GM21786 (cell line): ENCODE measurements around the gene AFP.
"Not testable (repeated sequence)": the region's sequence is repeated elsewhere in the genome, so short reads cannot be mapped to it uniquely, and the experiment has no call there.

Source experiments
- ATAC-seq: cut with Tn5 transposase; IDR thresholded peaks from one replicate; pipeline ENCODE4 v1.9.1; 2021; ENCODE audit not compliant: unreplicated experiment

AFP gene

DNA sequence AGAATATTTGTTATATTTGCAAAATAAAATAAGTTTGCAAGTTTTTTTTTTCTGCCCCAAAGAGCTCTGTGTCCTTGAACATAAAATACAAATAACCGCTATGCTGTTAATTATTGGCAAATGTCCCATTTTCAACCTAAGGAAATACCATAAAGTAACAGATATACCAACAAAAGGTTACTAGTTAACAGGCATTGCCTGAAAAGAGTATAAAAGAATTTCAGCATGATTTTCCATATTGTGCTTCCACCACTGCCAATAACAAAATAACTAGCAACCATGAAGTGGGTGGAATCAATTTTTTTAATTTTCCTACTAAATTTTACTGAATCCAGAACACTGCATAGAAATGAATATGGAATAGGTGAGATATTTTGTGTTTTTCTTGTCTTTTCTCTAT lies at the start of gene AFP:
TSS of gene AFP (plus strand) at position 238 of the 400 bp plus-strand sequence. CDS start at position 280, 42 bp downstream.
- no peak for ATAC-seq

DNA sequence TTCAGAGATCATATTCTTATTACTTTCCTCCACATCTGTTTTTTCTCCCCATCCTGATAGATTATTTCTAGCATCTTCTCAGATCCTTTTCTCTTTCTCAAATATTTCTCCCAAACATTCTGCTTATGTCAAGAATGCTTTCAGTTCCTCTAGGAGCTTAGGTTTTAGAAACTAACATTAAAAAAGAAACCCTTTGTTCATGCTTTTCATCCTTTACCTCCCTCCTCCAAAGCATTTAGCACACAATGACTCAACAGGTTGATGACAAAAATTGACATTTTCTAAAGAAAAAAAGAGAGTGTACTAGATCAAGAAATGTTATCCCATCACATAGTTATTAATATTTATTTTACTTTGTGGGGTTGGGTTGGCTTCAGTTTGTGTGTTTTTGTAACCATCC lies 48.5 kb upstream of the AFP start:
- ATAC-seq: no peak

DNA sequence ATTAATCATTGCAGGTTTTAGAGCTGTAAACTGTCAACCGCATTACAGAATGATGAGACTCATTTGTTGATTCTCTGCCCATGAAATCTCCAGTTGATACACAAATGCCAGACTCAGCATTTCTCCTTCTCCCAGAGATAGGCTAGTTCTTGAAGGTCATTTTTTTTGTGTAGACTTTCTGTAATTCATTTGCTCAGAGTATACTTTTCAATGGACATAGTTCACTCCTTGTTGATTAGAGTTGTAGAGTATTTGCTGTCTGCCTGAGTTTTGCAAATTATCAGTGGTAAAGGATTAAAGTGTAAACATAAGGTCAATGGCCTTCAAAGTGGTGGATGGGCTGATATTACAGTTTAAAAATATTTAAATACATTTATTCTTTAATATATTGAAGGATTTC lies 47.1 kb upstream of the AFP start:
- no peak for ATAC-seq

DNA sequence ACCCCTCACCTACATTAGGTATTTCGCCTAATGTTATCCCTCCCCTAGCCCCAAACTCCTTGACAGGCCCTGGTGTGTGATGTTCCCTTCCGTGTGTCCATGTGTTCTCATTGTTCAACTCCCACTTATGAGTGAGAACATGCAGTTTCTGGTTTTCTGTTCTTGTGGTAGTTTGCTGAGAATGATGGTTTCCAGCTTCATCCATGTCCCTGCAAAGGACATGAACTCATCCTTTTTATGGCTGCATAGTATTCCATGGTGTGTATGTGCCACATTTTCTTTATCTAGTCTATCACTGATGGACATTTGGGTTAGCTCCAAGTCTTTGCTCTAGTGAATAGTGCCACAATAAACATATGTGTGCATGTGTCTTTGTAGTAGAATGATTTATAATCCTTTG lies 46.4 kb upstream of the AFP start:
- ATAC-seq: not testable (repeated sequence)

DNA sequence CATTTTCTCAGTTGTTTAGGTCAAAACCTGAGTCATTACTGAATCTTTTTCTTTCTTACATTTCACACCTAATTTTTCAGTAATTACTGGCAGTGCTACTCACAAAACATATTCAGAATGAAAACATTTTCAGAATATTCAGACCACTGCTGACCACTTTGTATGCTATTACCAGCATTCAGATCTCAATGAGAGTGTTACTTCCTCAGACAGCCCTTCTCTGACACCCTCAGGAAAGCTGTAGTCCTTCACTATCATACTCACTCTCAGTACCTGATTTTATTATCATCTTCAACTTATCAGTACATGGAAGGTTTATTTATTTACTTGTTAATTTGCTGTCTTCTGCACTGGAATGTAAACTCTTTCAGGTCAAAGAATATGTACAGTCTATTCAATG lies 44.2 kb upstream of the AFP start:
- ATAC-seq: no peak

DNA sequence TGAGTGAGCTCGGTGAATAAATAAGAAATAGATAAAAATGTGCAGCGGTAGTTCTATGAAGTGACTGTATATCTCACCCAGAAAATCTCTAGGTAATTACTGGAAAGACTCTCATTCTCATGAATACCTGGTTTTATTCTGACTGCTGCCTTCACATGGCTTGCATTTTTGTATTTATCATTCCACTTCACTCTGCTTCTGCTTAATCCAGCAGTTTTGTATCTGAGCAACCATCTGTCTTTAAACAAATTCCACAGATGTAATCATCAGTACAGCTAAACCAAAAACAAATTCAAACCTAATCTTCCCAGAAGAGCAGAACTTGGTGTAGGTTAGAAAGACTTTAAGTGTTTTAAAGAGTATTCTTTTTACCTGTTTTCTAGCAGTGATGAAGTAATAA lies 43.1 kb upstream of the AFP start:
- no peak for ATAC-seq

DNA sequence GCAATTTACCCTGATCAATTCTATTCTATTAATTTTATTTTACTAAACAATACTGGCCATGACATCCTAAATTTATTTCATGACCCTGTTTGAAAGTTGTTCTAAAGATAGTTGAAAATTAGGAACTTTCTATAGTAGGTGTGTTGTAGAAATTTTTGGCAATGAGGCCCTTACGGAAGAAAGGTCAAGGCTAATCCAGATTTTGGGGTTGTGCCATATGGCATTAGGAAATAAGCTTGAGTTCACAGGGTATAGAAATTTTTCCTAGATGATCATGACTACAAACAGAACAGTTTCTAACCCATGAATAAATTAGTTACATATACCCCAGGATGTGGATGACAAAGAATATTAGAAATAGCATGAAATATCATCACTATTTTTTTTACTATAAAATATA lies 39.7 kb upstream of the AFP start:
- ATAC-seq: no peak

DNA sequence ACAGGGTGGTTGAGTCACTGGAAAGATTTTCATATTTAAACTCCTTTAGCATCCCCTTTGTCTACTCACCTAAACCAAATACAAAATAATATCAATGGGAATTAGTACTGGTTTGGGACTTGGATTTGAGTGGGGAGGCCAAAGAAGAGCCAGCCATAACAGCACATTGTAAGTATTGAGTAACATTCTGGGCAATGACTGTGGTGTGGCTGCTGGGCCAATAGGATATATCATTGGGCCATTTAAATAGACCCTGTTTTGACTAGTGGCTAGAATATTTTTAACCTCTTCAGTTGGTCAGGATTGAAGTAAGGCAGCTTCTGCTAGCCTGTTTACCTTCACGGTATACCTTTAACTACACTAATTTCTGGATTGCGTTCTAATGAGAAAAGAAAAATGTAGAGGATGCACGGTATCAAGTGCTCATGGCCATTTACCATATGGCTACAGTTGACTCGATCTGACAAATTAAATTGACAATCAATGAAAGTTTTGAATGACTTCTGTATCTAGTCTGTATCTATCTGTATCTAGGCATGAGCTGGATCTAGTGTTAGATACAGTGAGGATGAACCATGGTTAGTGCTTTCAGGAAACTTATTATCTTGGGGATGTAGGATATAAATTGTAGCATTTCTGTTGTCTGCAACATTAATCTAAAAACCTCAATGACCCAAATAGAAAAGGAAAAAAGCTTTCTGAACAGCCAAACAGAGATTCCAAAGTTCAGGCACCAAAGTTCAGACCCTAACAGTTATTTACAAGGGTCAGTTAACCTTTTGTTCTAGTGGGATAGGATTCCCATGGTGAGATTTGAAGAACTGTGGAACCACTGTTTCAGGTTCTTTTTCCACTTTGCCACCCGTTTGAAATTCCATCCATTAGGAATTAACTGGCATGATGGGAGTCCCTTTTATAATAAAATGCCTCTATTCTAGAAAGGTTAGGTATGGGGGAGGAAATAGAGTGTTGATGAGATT lies 38.7 kb upstream of the AFP start:
- no peak for ATAC-seq

DNA sequence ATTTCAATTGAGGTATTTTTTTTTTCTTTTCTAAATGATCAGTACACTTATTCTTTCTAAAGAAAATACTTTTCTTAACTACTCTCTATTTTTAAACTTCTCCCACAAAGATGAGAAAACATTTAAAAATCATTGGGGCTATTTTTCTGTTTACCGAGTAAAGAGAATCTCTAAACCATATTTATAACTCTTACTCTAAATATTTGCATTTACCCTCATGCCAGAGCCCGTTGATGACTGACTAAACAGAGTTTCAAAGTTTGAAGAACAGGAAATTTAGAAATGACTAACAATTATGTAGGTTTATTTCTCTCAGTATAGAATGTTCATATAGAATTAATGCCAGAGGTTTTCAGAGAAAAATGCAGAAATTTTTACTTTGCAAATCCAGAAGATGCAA lies 34.6 kb upstream of the AFP start:
- no peak for ATAC-seq

DNA sequence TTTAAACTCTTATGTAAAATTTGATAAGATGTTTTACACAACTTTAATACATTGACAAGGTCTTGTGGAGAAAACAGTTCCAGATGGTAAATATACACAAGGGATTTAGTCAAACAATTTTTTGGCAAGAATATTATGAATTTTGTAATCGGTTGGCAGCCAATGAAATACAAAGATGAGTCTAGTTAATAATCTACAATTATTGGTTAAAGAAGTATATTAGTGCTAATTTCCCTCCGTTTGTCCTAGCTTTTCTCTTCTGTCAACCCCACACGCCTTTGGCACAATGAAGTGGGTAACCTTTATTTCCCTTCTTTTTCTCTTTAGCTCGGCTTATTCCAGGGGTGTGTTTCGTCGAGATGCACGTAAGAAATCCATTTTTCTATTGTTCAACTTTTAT lies 32.0 kb upstream of the AFP start, which contains the start of gene ALB:
TSS of gene ALB (plus strand) at position 246 of the 400 bp plus-strand sequence. CDS start at position 287, 41 bp downstream.
- ATAC-seq: no peak

DNA sequence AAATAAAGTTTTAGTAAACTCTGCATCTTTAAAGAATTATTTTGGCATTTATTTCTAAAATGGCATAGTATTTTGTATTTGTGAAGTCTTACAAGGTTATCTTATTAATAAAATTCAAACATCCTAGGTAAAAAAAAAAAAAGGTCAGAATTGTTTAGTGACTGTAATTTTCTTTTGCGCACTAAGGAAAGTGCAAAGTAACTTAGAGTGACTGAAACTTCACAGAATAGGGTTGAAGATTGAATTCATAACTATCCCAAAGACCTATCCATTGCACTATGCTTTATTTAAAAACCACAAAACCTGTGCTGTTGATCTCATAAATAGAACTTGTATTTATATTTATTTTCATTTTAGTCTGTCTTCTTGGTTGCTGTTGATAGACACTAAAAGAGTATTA lies 31.6 kb upstream of the AFP start:
- ATAC-seq: no peak

DNA sequence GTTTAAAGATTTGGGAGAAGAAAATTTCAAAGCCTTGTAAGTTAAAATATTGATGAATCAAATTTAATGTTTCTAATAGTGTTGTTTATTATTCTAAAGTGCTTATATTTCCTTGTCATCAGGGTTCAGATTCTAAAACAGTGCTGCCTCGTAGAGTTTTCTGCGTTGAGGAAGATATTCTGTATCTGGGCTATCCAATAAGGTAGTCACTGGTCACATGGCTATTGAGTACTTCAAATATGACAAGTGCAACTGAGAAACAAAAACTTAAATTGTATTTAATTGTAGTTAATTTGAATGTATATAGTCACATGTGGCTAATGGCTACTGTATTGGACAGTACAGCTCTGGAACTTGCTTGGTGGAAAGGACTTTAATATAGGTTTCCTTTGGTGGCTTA lies 30.9 kb upstream of the AFP start:
- ATAC-seq: no peak

DNA sequence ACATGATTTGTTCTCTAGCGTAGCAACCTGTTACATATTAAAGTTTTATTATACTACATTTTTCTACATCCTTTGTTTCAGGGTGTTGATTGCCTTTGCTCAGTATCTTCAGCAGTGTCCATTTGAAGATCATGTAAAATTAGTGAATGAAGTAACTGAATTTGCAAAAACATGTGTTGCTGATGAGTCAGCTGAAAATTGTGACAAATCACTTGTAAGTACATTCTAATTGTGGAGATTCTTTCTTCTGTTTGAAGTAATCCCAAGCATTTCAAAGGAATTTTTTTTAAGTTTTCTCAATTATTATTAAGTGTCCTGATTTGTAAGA lies 29.5 kb upstream of the AFP start:
- no peak for ATAC-seq

DNA sequence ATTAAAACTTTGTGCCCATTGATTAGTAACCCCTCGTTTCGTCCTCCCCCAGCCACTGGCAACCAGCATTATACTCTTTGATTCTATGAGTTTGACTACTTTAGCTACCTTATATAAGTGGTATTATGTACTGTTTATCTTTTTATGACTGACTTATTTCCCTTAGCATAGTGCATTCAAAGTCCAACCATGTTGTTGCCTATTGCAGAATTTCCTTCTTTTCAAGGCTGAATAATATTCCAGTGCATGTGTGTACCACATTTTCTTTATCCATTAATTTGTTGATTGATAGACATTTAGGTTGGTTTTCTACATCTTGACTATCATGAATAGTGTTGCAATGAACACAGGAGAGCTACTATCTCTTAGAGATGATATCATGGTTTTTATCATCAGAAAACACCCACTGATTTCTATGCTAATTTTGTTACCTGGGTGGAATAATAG lies 28.8 kb upstream of the AFP start:
- no peak for ATAC-seq

DNA sequence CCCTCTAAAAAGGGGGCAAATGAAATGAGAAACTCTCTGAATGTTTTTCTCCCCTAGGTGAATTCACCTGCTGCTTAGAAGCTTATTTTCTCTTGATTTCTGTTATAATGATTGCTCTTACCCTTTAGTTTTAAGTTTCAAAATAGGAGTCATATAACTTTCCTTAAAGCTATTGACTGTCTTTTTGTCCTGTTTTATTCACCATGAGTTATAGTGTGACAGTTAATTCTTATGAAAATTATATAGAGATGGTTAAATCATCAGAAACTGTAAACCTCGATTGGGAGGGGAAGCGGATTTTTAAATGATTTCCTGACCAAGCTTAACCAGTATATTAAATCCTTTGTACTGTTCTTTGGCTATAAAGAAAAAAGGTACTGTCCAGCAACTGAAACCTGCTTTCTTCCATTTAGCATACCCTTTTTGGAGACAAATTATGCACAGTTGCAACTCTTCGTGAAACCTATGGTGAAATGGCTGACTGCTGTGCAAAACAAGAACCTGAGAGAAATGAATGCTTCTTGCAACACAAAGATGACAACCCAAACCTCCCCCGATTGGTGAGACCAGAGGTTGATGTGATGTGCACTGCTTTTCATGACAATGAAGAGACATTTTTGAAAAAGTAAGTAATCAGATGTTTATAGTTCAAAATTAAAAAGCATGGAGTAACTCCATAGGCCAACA lies 27.7 kb upstream of the AFP start:
- no peak for ATAC-seq

DNA sequence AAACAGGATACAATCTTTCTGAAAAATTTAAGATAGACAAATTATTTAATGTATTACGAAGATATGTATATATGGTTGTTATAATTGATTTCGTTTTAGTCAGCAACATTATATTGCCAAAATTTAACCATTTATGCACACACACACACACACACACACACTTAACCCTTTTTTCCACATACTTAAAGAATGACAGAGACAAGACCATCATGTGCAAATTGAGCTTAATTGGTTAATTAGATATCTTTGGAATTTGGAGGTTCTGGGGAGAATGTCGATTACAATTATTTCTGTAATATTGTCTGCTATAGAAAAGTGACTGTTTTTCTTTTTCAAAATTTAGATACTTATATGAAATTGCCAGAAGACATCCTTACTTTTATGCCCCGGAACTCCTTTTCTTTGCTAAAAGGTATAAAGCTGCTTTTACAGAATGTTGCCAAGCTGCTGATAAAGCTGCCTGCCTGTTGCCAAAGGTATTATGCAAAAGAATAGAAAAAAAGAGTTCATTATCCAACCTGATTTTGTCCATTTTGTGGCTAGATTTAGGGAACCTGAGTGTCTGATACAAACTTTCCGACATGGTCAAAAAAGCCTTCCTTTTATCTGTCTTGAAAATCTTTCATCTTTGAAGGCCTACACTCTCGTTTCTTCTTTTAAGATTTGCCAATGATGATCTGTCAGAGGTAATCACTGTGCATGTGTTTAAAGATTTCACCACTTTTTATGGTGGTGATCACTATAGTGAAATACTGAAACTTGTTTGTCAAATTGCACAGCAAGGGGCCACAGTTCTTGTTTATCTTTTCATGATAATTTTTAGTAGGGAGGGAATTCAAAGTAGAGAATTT lies 26.8 kb upstream of the AFP start:
- ATAC-seq: no peak

DNA sequence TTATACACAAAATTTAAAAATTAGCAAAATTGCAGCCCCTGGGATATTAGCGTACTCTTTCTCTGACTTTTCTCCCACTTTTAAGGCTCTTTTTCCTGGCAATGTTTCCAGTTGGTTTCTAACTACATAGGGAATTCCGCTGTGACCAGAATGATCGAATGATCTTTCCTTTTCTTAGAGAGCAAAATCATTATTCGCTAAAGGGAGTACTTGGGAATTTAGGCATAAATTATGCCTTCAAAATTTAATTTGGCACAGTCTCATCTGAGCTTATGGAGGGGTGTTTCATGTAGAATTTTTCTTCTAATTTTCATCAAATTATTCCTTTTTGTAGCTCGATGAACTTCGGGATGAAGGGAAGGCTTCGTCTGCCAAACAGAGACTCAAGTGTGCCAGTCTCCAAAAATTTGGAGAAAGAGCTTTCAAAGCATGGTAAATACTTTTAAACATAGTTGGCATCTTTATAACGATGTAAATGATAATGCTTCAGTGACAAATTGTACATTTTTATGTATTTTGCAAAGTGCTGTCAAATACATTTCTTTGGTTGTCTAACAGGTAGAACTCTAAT lies 26.0 kb upstream of the AFP start:
- ATAC-seq: no peak

DNA sequence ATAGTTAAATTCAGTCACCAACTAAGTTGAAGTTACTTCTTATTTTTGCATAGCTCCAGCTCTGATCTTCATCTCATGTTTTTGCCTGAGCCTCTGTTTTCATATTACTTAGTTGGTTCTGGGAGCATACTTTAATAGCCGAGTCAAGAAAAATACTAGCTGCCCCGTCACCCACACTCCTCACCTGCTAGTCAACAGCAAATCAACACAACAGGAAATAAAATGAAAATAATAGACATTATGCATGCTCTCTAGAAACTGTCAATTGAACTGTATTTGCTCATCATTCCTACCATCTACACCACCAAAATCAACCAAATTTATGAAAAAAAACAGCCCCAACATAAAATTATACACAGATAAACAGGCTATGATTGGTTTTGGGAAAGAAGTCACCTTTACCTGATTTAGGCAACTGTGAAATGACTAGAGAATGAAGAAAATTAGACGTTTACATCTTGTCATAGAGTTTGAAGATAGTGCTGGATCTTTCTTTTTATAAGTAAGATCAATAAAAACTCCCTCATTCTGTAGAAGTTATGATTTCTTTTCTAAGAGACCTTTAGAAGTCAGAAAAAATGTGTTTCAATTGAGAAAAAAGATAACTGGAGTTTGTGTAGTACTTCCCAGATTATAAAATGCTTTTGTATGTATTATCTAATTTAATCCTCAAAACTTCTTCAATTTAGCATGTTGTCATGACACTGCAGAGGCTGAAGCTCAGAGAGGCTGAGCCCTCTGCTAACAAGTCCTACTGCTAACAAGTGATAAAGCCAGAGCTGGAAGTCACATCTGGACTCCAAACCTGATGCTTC lies 24.9 kb upstream of the AFP start:
- no peak for ATAC-seq

DNA sequence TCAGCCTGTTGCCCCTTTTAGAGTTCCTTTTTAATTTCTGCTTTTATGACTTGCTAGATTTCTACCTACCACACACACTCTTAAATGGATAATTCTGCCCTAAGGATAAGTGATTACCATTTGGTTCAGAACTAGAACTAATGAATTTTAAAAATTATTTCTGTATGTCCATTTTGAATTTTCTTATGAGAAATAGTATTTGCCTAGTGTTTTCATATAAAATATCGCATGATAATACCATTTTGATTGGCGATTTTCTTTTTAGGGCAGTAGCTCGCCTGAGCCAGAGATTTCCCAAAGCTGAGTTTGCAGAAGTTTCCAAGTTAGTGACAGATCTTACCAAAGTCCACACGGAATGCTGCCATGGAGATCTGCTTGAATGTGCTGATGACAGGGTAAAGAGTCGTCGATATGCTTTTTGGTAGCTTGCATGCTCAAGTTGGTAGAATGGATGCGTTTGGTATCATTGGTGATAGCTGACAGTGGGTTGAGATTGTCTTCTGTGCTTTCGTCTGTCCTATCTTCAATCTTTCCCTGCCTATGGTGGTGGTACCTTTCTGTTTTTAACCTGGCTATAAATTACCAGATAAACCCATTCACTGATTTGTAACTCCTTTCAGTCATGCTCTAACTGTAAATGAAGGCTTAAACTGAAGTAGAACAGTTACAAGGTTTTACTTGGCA lies 24.1 kb upstream of the AFP start:
- no peak for ATAC-seq
